Measurements from ENCODE around the gene GRIK5.
A peak's percentile ranks its signal among the peaks of the same experiment; 100 is the strongest.

GRIK5 gene

GRCh38 chr19:42033413-42033812, 36.6 kb downstream of the GRIK5 start (continued):
- TF ChIP-seq KLF9 (tag by site-specific recombination; IDR thresholded peaks at IDR 0.05; ENCODE audit: low read depth) = no peak
- no peak for TF ChIP-seq ZNF426 (tag by site-specific recombination; IDR thresholded peaks at IDR 0.05)
- TF ChIP-seq MZF1 (tag by site-specific recombination; IDR thresholded peaks at IDR 0.05; ENCODE audit: borderline replicate concordance) = peak; percentile 38; the same call in 1 of the 2 replicates
- TF ChIP-seq, protein P1, sequence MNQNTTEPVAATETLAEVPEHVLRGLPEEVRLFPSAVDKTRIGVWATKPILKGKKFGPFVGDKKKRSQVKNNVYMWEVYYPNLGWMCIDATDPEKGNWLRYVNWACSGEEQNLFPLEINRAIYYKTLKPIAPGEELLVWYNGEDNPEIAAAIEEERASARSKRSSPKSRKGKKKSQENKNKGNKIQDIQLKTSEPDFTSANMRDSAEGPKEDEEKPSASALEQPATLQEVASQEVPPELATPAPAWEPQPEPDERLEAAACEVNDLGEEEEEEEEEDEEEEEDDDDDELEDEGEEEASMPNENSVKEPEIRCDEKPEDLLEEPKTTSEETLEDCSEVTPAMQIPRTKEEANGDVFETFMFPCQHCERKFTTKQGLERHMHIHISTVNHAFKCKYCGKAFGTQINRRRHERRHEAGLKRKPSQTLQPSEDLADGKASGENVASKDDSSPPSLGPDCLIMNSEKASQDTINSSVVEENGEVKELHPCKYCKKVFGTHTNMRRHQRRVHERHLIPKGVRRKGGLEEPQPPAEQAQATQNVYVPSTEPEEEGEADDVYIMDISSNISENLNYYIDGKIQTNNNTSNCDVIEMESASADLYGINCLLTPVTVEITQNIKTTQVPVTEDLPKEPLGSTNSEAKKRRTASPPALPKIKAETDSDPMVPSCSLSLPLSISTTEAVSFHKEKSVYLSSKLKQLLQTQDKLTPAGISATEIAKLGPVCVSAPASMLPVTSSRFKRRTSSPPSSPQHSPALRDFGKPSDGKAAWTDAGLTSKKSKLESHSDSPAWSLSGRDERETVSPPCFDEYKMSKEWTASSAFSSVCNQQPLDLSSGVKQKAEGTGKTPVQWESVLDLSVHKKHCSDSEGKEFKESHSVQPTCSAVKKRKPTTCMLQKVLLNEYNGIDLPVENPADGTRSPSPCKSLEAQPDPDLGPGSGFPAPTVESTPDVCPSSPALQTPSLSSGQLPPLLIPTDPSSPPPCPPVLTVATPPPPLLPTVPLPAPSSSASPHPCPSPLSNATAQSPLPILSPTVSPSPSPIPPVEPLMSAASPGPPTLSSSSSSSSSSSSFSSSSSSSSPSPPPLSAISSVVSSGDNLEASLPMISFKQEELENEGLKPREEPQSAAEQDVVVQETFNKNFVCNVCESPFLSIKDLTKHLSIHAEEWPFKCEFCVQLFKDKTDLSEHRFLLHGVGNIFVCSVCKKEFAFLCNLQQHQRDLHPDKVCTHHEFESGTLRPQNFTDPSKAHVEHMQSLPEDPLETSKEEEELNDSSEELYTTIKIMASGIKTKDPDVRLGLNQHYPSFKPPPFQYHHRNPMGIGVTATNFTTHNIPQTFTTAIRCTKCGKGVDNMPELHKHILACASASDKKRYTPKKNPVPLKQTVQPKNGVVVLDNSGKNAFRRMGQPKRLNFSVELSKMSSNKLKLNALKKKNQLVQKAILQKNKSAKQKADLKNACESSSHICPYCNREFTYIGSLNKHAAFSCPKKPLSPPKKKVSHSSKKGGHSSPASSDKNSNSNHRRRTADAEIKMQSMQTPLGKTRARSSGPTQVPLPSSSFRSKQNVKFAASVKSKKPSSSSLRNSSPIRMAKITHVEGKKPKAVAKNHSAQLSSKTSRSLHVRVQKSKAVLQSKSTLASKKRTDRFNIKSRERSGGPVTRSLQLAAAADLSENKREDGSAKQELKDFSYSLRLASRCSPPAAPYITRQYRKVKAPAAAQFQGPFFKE (tag by site-specific recombination; IDR thresholded peaks at IDR 0.05; ENCODE audit: borderline replicate concordance) = no peak
- no peak for TF ChIP-seq ZNF658 (tag by site-specific recombination; IDR thresholded peaks at IDR 0.05)
- TF ChIP-seq ZNF792 (tag by site-specific recombination; IDR thresholded peaks at IDR 0.05) = no peak
- no peak for TF ChIP-seq REPIN1 (tag by site-specific recombination; IDR thresholded peaks at IDR 0.05; ENCODE audit: low read depth)
- TF ChIP-seq, protein P2, sequence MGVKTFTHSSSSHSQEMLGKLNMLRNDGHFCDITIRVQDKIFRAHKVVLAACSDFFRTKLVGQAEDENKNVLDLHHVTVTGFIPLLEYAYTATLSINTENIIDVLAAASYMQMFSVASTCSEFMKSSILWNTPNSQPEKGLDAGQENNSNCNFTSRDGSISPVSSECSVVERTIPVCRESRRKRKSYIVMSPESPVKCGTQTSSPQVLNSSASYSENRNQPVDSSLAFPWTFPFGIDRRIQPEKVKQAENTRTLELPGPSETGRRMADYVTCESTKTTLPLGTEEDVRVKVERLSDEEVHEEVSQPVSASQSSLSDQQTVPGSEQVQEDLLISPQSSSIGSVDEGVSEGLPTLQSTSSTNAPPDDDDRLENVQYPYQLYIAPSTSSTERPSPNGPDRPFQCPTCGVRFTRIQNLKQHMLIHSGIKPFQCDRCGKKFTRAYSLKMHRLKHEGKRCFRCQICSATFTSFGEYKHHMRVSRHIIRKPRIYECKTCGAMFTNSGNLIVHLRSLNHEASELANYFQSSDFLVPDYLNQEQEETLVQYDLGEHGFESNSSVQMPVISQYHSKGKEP (tag by site-specific recombination; IDR thresholded peaks at IDR 0.05) = peak; percentile 61; the same call in 1 of the 2 replicates
- TF ChIP-seq ZNF600 (tag by site-specific recombination; IDR thresholded peaks at IDR 0.05) = no peak; the same call in 1 of the 2 replicates
- TF ChIP-seq OSR2 (tag by site-specific recombination; IDR thresholded peaks at IDR 0.05) = peak; percentile 76
- no peak for TF ChIP-seq ZNF391 (tag by site-specific recombination; IDR thresholded peaks at IDR 0.05; ENCODE audit: borderline replicate concordance, low read depth)
- TF ChIP-seq ZNF449 (tag by site-specific recombination; IDR thresholded peaks at IDR 0.05) = no peak
- no peak for TF ChIP-seq ZNF248 (tag by site-specific recombination; IDR thresholded peaks at IDR 0.05)

DNA sequence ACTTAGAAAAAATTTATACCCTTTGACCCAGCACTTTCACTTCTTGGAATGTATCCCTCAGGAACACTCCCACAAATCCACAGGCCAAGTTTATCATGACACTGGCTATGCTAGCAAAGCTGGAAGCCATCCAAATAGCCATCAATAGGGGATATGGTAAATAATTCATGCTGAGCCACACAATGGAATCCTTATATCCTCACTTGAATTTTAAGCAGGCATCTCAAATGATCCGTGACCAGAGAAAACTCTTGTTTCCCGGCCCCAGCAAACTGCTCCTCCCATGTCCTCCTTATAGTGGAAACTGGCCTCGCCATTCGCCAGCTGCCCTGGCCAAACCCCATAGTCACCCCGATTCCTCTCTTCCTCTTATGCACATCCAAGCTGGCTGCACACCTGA, 37.6 kb downstream of the GRIK5 start:
- ChIA-PET CTCF (interaction anchor here (0.5 to 5.5 kb wide), 4 partner anchors 9 to 121 kb away, joined by 3 to 78 read pairs (median 5); no protein-coding TSS in a partner anchor), POLR2A (no interaction called here)
- H3K9me3 ChIP-seq (ENCODE audit: control insufficient read depth, insufficient read depth, low read depth, low read length) = 0 out of 2 replicates have a peak, but pooled peaks cover 2% of the 10 kb centered on the region
- no peak overlapping the region for H3K4me3 ChIP-seq (ENCODE audit: low read depth, low read length)
- no peaks in the 10 kb centered on the region; a peak in 1 of 3 replicates for H3K36me3 ChIP-seq (ENCODE audit: control insufficient read depth in 2 of 2, insufficient read depth in 1 of 2, low read length in 2 of 2)
- peak overlapping the region; percentile 78 for H3K27ac ChIP-seq (ENCODE audit: extremely low read depth, low read depth, low read length)
- H3K4me1 ChIP-seq (ENCODE audit: control insufficient read depth, insufficient read depth, low read length) = peaks cover 29% of the 10 kb centered on the region
- TF ChIP-seq ZNF571 (tag by site-specific recombination; IDR thresholded peaks at IDR 0.05) = no peak
- TF ChIP-seq FEZF1 (tag by site-specific recombination; IDR thresholded peaks at IDR 0.05) = peak; percentile 99
- TF ChIP-seq KLF1 (tag by site-specific recombination; IDR thresholded peaks at IDR 0.05) = peak; percentile 63
- TF ChIP-seq, protein P3, sequence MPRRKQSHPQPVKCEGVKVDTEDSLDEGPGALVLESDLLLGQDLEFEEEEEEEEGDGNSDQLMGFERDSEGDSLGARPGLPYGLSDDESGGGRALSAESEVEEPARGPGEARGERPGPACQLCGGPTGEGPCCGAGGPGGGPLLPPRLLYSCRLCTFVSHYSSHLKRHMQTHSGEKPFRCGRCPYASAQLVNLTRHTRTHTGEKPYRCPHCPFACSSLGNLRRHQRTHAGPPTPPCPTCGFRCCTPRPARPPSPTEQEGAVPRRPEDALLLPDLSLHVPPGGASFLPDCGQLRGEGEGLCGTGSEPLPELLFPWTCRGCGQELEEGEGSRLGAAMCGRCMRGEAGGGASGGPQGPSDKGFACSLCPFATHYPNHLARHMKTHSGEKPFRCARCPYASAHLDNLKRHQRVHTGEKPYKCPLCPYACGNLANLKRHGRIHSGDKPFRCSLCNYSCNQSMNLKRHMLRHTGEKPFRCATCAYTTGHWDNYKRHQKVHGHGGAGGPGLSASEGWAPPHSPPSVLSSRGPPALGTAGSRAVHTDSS (tag by site-specific recombination; IDR thresholded peaks at IDR 0.05) = peak; percentile 50; the same call in 1 of the 2 replicates
- TF ChIP-seq ZNF473 (tag by site-specific recombination; IDR thresholded peaks at IDR 0.05) = no peak
- TF ChIP-seq ZNF433 (tag by site-specific recombination; IDR thresholded peaks at IDR 0.05; ENCODE audit: low read depth) = no peak
- peak; percentile 66; the same call in 1 of the 2 replicates for TF ChIP-seq ZNF121 (tag by site-specific recombination; IDR thresholded peaks at IDR 0.05)
- TF ChIP-seq ZNF292 (tag by site-specific recombination; IDR thresholded peaks at IDR 0.05; ENCODE audit: borderline replicate concordance, low read depth) = no peak
- TF ChIP-seq, protein P4, sequence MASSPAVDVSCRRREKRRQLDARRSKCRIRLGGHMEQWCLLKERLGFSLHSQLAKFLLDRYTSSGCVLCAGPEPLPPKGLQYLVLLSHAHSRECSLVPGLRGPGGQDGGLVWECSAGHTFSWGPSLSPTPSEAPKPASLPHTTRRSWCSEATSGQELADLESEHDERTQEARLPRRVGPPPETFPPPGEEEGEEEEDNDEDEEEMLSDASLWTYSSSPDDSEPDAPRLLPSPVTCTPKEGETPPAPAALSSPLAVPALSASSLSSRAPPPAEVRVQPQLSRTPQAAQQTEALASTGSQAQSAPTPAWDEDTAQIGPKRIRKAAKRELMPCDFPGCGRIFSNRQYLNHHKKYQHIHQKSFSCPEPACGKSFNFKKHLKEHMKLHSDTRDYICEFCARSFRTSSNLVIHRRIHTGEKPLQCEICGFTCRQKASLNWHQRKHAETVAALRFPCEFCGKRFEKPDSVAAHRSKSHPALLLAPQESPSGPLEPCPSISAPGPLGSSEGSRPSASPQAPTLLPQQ (tag by site-specific recombination; IDR thresholded peaks at IDR 0.05) = peak; percentile 92
- TF ChIP-seq TRIM28 (IDR thresholded peaks at IDR 0.05; ENCODE audit: borderline replicate concordance, low read length) = no peak
- TF ChIP-seq ZNF155 (tag by site-specific recombination; IDR thresholded peaks at IDR 0.05) = no peak
- peak; percentile 79; the same call in 1 of the 2 replicates for TF ChIP-seq ZNF596 (tag by site-specific recombination; IDR thresholded peaks at IDR 0.05)
